IPS-11a (cell line): Measurements from ENCODE around the gene PIK3CA.
"Not testable (repeated sequence)": the region's sequence is repeated elsewhere in the genome, so short reads cannot be mapped to it uniquely, and the experiment has no call there.

Experiments used
- H3K4me3 ChIP-seq: one replicate; pipeline ENCODE4 v1.5.1; 2013; ENCODE audit warnings: low read depth, low read length, control low read depth

PIK3CA gene

GRCh38 chr3:179259959-179260756 lies 112.0 kb downstream of the PIK3CA start:
- H3K4me3 ChIP-seq = not testable (repeated sequence)

- H3K4me3 ChIP-seq = peak overlapping the region; percentile 33
Measured at GRCh38 chr3:179260949-179261765, 113.0 kb downstream of the PIK3CA start.

GRCh38 chr3:179263134-179263533 lies 115.0 kb downstream of the PIK3CA start:
- H3K4me3 ChIP-seq = no peak overlapping the region

GRCh38 chr3:179264449-179264848 lies 116.3 kb downstream of the PIK3CA start:
- H3K4me3 ChIP-seq = no peak overlapping the region

- H3K4me3 ChIP-seq = no peak overlapping the region
Measured at GRCh38 chr3:179265092-179265491, 116.9 kb downstream of the PIK3CA start.

GRCh38 chr3:179265875-179266274 lies 117.7 kb downstream of the PIK3CA start:
- H3K4me3 ChIP-seq = no peak overlapping the region

- no peak overlapping the region for H3K4me3 ChIP-seq
Measured at GRCh38 chr3:179266701-179267211, 118.6 kb downstream of the PIK3CA start.

GRCh38 chr3:179268400-179269051 lies 120.4 kb downstream of the PIK3CA start:
- no peak overlapping the region for H3K4me3 ChIP-seq

GRCh38 chr3:179269152-179269707 lies 121.1 kb downstream of the PIK3CA start:
- no peak overlapping the region for H3K4me3 ChIP-seq

GRCh38 chr3:179272385-179272784 lies 124.2 kb downstream of the PIK3CA start:
- no peak overlapping the region for H3K4me3 ChIP-seq

GRCh38 chr3:179274434-179274833 lies 126.3 kb downstream of the PIK3CA start:
- H3K4me3 ChIP-seq = not testable (repeated sequence)

- no peak overlapping the region for H3K4me3 ChIP-seq
Measured at GRCh38 chr3:179276001-179276400, 127.8 kb downstream of the PIK3CA start.

GRCh38 chr3:179276743-179277142 lies 128.6 kb downstream of the PIK3CA start:
- no peak overlapping the region for H3K4me3 ChIP-seq

GRCh38 chr3:179278151-179278550 lies 130.0 kb downstream of the PIK3CA start:
- H3K4me3 ChIP-seq = no peak overlapping the region

- H3K4me3 ChIP-seq = no peak overlapping the region
Measured at GRCh38 chr3:179278932-179279693, 131.0 kb downstream of the PIK3CA start.

- H3K4me3 ChIP-seq = no peak overlapping the region
Measured at GRCh38 chr3:179279837-179280236, 131.7 kb downstream of the PIK3CA start.

GRCh38 chr3:179281825-179282224 lies 133.7 kb downstream of the PIK3CA start:
- no peak overlapping the region for H3K4me3 ChIP-seq

GRCh38 chr3:179286331-179286730 lies 138.2 kb downstream of the PIK3CA start:
- H3K4me3 ChIP-seq = no peak overlapping the region

- no peak overlapping the region for H3K4me3 ChIP-seq
Measured at GRCh38 chr3:179288845-179289244, 140.7 kb downstream of the PIK3CA start.

- no peak overlapping the region for H3K4me3 ChIP-seq
Measured at GRCh38 chr3:179289295-179289694, 141.1 kb downstream of the PIK3CA start.
